DND-41 (cell line): ENCODE data around the gene CFAP61.

Experiments used
- CTCF ChIP-seq: IDR thresholded peaks from 2 replicates; pipeline ENCODE4 v1.5.1; 2012; ENCODE audit warnings: borderline replicate concordance, low read length, moderate library complexity, mild to moderate bottlenecking; ENCODE audit not compliant: poor library complexity, severe bottlenecking; ENCODE audit errors: extremely low read depth
- EZH2 ChIP-seq: IDR thresholded peaks from 3 replicates; pipeline ENCODE4 v1.6.1; 2012; ENCODE audit warnings: borderline replicate concordance, low read depth, mild to moderate bottlenecking, moderate library complexity, low read length, inconsistent platforms; ENCODE audit not compliant: severe bottlenecking

GRCh38 chr20:20024942-20025341, 27.4 kb upstream of the CFAP61 start:
- TF ChIP-seq CTCF (no peak), EZH2 (no peak)
